Pericardium fibroblast (primary cell): ENCODE results near the gene ZNF511. TPM values are rescaled to one million over a fixed set of nuclear protein-coding genes. Genes with fewer than 3 reads are reported as not detected.

ENCODE experiments used
- total RNA-seq: library from RNA; depleted of rRNA; stranded (reverse); fragments of >200 nt; gene quantifications from 2 replicates; pipeline ENCODE4 v1.2.3, GENCODE V29; 2015

The ZNF511 gene, protein sequence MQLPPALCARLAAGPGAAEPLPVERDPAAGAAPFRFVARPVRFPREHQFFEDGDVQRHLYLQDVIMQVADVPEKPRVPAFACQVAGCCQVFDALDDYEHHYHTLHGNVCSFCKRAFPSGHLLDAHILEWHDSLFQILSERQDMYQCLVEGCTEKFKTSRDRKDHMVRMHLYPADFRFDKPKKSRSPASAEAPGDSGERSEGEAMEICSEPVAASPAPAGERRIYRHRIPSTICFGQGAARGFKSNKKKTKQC
- 16.9 and 32.8 TPM in 2 replicates for total RNA-seq

DNA sequence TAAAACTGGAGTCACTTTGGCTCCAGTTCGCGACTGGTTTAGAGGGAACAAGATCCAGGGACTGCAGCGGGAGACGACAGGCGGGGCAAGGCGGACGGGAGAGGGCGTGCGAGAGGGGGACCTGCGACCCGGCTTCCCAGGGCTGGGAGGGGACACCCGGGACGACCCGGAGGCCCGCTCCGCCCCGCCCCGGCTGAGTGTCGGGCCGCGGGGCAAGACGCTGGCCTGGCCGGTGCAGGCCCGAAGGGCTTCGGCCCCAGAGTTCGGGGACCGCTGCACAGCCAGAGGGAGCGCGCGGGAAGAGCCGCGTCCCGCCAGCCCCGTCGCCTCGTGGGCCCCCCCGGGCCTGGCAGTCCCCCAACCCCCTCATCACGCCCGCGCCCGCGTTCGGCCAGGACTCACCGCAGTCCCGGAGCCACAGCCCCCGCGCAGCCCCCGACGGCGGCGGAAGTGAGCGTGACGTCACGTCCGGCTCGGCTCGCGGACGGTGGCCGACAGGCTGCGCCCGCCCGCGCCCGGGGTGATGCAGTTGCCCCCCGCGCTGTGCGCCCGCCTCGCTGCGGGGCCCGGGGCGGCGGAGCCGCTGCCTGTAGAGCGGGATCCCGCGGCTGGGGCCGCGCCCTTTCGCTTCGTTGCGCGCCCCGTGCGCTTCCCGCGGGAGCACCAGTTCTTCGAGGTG lies at the start of gene ZNF511, which contains the start of gene TUBGCP2:
Gene ZNF511 (plus strand): TSS at position 494 of the 679 bp plus-strand sequence. CDS start 30 bp downstream, at position 524.
Gene TUBGCP2 (minus strand): TSS at position 452 of the 679 bp plus-strand sequence. CDS start 5,931 bp downstream, outside the sequence.

DNA sequence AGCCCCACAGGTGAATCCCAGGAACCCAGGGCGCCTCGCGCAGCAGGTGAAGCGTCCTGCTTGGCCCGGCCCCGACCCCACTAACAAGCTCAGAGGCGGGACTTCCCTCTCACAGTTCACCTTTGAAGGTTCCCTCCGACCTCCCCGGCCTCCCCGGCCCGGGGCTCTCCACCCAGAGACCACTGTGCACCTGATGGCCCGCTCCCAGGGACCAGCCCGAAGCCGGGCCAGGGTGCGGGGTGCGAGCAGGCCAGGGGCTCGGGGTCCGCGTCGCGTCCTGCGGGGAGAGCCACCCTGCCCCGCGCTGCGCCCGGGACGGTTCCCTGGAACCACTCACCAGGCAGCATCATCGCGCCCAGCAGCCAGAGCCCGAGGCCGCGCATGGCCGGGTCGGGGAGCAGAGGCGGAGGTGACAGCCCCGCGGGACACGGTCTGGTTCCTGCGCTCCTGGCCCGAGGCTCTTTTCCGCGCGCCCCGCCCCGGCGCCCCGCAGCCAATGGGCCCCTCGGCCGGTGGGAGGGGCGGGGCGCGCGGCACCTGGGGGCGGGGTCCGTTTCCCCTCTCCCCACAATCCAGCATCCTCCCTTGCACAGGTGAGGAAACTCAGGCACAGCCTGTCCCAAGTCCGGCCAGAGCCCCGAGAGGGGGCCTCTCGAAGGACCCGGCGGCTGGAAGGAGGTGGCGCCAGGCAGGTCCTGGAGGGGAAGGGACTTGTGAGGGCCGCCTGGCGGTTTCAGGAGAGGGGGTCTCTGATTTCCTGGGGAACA lies 32.1 kb upstream of the ZNF511 start, which contains the start of gene ADAM8:
Gene ADAM8 (minus strand): TSS at position 434 of the 767 bp plus-strand sequence. CDS start 51 bp downstream, at position 383.

DNA sequence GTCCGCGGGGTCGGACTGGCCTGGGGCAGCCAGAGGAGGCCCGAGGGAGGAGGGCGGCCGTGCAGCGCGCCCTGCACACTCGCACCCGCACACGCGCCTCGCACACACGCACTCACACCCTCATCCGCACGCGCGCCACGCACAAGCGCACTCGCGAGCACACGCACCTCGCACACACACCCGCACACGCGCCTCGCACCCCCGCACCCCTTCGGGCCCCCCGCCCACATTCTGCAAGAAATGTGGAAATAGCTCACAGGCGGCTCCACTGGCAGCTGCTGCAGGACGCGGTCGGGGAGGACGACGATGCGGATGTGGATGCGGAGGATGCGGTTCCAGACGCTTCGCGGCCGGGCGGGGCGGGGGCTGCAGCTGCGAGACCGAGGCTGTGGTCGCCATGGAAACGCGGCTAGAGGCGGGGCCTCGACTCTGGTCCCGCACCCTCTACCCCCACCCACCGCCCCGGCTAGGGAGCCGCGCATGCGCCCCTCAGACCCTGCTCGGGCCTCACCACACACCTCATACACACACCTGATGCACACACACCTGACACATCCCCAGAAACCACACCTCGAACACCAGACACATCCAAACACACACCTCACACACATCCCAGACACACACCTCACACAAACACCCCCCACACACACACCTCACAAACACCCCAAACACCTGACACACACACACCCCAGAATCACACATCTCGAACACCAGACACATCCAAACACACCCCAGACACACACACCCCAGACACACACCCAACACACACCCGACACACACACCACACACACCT lies 28.1 kb downstream of the ZNF511 start, which contains the start of gene CALY:
Gene CALY (minus strand): TSS at position 320 of the 793 bp plus-strand sequence. CDS start 7,907 bp downstream, outside the sequence.

DNA sequence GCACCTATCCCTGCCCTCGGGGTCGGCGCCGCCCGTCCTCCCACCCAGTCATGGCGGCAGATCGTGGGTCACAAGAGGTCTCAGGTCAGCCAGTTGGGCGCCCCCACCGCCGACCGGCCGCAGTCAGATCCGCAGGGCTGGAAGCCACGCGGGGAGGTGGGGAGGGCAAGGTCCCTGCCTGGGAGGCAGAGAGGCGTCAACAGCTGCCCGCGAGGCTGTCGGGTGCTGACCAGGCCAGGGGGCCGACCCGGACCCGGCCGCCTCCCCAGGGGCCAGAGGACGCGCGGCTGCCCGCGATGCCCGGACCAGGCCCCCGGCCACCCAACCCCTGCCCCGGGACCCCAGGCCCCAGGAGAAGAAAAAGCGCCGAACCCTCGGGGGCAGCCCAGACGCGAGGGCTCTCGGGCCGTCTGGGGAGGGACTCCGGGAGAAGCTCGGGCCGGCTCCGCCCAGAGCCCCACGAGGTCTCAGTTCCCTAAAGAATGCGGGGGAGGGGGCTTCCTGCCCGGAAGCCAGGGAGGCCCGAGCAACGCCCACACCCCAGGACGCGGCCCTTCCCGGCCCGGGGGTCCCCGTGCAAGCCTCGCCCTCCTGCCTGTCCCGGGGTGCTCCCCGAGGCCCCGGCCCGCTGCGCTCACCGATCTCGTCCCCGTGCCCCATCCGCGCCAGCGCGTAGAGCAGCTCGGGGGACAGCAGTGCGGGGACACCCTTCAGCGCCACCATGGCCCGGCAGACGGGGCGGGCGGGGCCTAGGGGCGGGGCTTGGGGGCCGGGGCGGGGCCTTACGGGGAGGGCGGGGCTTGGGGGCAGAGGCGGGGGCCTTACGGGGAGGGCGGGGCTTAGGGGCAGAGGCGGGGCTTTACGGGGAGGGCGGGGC lies 48.8 kb downstream of the ZNF511 start, which contains the start of gene FUOM:
Gene FUOM (minus strand): TSS at position 735 of the 877 bp plus-strand sequence. CDS start 12 bp downstream, at position 723.

Other genes with a start within 250 kb of the ZNF511 start
- 0.09 TPM in 1 of 2 replicates, not detected in the other for gene ADGRA1, start 221.0 kb upstream of the ZNF511 start, total RNA-seq
- gene KNDC1, start 148.7 kb upstream of the ZNF511 start, total RNA-seq: 0.51 and 1.2 TPM in 2 replicates
- not detected in 2 replicates for gene UTF1, start 78.7 kb upstream of the ZNF511 start, total RNA-seq
- not detected in 2 replicates for gene VENTX, start 71.1 kb upstream of the ZNF511 start, total RNA-seq
- 0.09 and 0.70 TPM in 2 replicates for gene ADAM8, start 32.0 kb upstream of the ZNF511 start, total RNA-seq
- 33.9 and 37.6 TPM in 2 replicates for gene TUBGCP2, start within 50 bp of the ZNF511 start, total RNA-seq
- not detected in 2 replicates for gene CALY, start 28.0 kb downstream of the ZNF511 start, total RNA-seq
- gene PRAP1, start 38.5 kb downstream of the ZNF511 start, total RNA-seq: not detected in 2 replicates
- 12.6 and 25.7 TPM in 2 replicates for gene FUOM, start 49.1 kb downstream of the ZNF511 start, total RNA-seq
- 74.5 and 102 TPM in 2 replicates for gene ECHS1, start 64.4 kb downstream of the ZNF511 start, total RNA-seq
- 4.8 and 5.4 TPM in 2 replicates for gene PAOX, start 70.3 kb downstream of the ZNF511 start, total RNA-seq
- 15.1 and 33.7 TPM in 2 replicates for gene MTG1, start 85.2 kb downstream of the ZNF511 start, total RNA-seq
- 0.77 and 2.1 TPM in 2 replicates for gene SPRN, start 115.7 kb downstream of the ZNF511 start, total RNA-seq
- 0.93 and 2.1 TPM in 2 replicates for gene SCART1, start 145.0 kb downstream of the ZNF511 start, total RNA-seq
- under 0.01 TPM in 1 of 2 replicates, not detected in the other for gene CYP2E1, start 218.4 kb downstream of the ZNF511 start, total RNA-seq